ENCODE measurements around the gene OR14J1. TPM values are rescaled to one million over a fixed set of nuclear protein-coding genes. Genes with fewer than 3 reads are reported as not detected.

OR14J1 gene
- total and polyA plus RNA-seq, 2 experiments from 2014 or later, result not detected

DNA sequence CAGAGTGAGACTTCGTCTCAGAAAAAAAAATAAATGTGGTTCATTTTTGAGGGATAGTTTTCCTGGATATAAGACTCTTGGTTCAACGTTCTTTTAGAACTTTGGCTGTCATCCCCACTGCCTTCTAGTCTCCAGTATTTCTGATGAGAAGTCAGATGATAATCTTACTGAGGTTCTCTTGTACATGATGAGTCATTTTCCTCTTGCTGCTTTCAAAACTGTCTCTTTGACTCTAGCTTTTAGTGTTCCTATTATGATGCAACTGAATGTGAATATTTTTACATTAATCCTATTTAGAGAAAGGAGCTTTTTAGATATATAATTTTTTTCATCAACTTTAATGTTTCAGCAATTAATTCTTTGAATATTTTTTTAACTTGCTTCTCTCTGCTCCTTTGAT is 46.0 kb upstream of the OR14J1 start:
- Mint-ChIP-seq H3K4me3 (no peak overlapping the region), H3K4me1 (no peaks in the 10 kb centered on the region; the same call in 2 of the 3 replicates), H3K9me3 (peaks cover 12% of the 10 kb centered on the region), H3K27ac (no peak overlapping the region), H3K27me3 (ENCODE audit: insufficient read depth, low read depth, poor library complexity) (peaks cover 4% of the 10 kb centered on the region), H3K36me3 (ENCODE audit: low read depth) (peaks cover 8% of the 10 kb centered on the region; the same call in 2 of the 3 replicates)
- no peaks in the 10 kb centered on the region for H3K27me3 ChIP-seq (ENCODE audit: insufficient read depth)
- no peak overlapping the region for H2AFZ ChIP-seq
- no peaks in the 10 kb centered on the region; the same call in 1 of the 2 replicates for H3K9me2 ChIP-seq (ENCODE audit: insufficient read depth)
- no peaks in the 10 kb centered on the region for H4K20me1 ChIP-seq (replicated peaks; ENCODE audit: insufficient read depth)
- TF ChIP-seq, protein P1, sequence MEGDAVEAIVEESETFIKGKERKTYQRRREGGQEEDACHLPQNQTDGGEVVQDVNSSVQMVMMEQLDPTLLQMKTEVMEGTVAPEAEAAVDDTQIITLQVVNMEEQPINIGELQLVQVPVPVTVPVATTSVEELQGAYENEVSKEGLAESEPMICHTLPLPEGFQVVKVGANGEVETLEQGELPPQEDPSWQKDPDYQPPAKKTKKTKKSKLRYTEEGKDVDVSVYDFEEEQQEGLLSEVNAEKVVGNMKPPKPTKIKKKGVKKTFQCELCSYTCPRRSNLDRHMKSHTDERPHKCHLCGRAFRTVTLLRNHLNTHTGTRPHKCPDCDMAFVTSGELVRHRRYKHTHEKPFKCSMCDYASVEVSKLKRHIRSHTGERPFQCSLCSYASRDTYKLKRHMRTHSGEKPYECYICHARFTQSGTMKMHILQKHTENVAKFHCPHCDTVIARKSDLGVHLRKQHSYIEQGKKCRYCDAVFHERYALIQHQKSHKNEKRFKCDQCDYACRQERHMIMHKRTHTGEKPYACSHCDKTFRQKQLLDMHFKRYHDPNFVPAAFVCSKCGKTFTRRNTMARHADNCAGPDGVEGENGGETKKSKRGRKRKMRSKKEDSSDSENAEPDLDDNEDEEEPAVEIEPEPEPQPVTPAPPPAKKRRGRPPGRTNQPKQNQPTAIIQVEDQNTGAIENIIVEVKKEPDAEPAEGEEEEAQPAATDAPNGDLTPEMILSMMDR (conservative IDR thresholded peaks at IDR 0.05; ENCODE audit: low read depth in 2 of 2), result no peak
- TF ChIP-seq NANOG (IDR thresholded peaks at IDR 0.05; ENCODE audit: borderline replicate concordance) (no peak), JUNB (IDR thresholded peaks at IDR 0.05; ENCODE audit: unreplicated experiment) (no peak), EZH2phosphoT487 (IDR thresholded peaks at IDR 0.05; ENCODE audit: unreplicated experiment) (no peak), ZNF331 (CRISPR knock-in tag; IDR thresholded peaks at IDR 0.05; ENCODE audit: low read depth) (no peak), POLR2AphosphoS5 (IDR thresholded peaks at IDR 0.05; ENCODE audit: low read depth) (no peak), ZNF114 (CRISPR knock-in tag; IDR thresholded peaks at IDR 0.05) (no peak), CREB1 (CRISPR knock-in tag; IDR thresholded peaks at IDR 0.05; ENCODE audit: low read depth) (no peak), STAT1 (IDR thresholded peaks at IDR 0.05; ENCODE audit: unreplicated experiment) (no peak), EZH2 (IDR thresholded peaks at IDR 0.05; ENCODE audit: low read depth, unreplicated experiment) (no peak)
- TF ChIP-seq, protein P2, sequence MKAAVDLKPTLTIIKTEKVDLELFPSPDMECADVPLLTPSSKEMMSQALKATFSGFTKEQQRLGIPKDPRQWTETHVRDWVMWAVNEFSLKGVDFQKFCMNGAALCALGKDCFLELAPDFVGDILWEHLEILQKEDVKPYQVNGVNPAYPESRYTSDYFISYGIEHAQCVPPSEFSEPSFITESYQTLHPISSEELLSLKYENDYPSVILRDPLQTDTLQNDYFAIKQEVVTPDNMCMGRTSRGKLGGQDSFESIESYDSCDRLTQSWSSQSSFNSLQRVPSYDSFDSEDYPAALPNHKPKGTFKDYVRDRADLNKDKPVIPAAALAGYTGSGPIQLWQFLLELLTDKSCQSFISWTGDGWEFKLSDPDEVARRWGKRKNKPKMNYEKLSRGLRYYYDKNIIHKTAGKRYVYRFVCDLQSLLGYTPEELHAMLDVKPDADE (IDR thresholded peaks at IDR 0.05), result no peak
- TF ChIP-seq, protein P3, sequence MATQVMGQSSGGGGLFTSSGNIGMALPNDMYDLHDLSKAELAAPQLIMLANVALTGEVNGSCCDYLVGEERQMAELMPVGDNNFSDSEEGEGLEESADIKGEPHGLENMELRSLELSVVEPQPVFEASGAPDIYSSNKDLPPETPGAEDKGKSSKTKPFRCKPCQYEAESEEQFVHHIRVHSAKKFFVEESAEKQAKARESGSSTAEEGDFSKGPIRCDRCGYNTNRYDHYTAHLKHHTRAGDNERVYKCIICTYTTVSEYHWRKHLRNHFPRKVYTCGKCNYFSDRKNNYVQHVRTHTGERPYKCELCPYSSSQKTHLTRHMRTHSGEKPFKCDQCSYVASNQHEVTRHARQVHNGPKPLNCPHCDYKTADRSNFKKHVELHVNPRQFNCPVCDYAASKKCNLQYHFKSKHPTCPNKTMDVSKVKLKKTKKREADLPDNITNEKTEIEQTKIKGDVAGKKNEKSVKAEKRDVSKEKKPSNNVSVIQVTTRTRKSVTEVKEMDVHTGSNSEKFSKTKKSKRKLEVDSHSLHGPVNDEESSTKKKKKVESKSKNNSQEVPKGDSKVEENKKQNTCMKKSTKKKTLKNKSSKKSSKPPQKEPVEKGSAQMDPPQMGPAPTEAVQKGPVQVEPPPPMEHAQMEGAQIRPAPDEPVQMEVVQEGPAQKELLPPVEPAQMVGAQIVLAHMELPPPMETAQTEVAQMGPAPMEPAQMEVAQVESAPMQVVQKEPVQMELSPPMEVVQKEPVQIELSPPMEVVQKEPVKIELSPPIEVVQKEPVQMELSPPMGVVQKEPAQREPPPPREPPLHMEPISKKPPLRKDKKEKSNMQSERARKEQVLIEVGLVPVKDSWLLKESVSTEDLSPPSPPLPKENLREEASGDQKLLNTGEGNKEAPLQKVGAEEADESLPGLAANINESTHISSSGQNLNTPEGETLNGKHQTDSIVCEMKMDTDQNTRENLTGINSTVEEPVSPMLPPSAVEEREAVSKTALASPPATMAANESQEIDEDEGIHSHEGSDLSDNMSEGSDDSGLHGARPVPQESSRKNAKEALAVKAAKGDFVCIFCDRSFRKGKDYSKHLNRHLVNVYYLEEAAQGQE (IDR thresholded peaks at IDR 0.05; ENCODE audit: unreplicated experiment), result no peak
- TF ChIP-seq, protein P4, sequence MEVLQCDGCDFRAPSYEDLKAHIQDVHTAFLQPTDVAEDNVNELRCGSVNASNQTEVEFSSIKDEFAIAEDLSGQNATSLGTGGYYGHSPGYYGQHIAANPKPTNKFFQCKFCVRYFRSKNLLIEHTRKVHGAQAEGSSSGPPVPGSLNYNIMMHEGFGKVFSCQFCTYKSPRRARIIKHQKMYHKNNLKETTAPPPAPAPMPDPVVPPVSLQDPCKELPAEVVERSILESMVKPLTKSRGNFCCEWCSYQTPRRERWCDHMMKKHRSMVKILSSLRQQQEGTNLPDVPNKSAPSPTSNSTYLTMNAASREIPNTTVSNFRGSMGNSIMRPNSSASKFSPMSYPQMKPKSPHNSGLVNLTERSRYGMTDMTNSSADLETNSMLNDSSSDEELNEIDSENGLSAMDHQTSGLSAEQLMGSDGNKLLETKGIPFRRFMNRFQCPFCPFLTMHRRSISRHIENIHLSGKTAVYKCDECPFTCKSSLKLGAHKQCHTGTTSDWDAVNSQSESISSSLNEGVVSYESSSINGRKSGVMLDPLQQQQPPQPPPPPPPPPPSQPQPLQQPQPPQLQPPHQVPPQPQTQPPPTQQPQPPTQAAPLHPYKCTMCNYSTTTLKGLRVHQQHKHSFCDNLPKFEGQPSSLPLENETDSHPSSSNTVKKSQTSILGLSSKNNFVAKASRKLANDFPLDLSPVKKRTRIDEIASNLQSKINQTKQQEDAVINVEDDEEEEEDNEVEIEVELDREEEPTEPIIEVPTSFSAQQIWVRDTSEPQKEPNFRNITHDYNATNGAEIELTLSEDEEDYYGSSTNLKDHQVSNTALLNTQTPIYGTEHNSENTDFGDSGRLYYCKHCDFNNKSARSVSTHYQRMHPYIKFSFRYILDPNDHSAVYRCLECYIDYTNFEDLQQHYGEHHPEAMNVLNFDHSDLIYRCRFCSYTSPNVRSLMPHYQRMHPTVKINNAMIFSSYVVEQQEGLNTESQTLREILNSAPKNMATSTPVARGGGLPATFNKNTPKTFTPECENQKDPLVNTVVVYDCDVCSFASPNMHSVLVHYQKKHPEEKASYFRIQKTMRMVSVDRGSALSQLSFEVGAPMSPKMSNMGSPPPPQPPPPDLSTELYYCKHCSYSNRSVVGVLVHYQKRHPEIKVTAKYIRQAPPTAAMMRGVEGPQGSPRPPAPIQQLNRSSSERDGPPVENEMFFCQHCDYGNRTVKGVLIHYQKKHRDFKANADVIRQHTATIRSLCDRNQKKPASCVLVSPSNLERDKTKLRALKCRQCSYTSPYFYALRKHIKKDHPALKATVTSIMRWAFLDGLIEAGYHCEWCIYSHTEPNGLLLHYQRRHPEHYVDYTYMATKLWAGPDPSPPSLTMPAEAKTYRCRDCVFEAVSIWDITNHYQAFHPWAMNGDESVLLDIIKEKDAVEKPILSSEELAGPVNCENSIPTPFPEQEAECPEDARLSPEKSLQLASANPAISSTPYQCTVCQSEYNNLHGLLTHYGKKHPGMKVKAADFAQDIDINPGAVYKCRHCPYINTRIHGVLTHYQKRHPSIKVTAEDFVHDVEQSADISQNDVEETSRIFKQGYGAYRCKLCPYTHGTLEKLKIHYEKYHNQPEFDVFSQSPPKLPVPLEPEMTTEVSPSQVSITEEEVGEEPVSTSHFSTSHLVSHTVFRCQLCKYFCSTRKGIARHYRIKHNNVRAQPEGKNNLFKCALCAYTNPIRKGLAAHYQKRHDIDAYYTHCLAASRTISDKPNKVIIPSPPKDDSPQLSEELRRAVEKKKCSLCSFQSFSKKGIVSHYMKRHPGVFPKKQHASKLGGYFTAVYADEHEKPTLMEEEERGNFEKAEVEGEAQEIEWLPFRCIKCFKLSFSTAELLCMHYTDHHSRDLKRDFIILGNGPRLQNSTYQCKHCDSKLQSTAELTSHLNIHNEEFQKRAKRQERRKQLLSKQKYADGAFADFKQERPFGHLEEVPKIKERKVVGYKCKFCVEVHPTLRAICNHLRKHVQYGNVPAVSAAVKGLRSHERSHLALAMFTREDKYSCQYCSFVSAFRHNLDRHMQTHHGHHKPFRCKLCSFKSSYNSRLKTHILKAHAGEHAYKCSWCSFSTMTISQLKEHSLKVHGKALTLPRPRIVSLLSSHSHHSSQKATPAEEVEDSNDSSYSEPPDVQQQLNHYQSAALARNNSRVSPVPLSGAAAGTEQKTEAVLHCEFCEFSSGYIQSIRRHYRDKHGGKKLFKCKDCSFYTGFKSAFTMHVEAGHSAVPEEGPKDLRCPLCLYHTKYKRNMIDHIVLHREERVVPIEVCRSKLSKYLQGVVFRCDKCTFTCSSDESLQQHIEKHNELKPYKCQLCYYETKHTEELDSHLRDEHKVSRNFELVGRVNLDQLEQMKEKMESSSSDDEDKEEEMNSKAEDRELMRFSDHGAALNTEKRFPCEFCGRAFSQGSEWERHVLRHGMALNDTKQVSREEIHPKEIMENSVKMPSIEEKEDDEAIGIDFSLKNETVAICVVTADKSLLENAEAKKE (CRISPR knock-in tag; IDR thresholded peaks at IDR 0.05), result no peak
- ATAC-seq (no peak), DNase-seq (ENCODE audit: low spot score) (no peak)
- no peaks in the 10 kb centered on the region for H3K79me2 ChIP-seq (replicated peaks; ENCODE audit: insufficient read depth)
- H3K36me3 ChIP-seq (ENCODE audit: insufficient read depth), result no peaks in the 10 kb centered on the region
- 0 out of 2 replicates have a peak, but pooled peaks cover 3% of the 10 kb centered on the region for H3K4me1 ChIP-seq (ENCODE audit: insufficient read depth)
- no peak overlapping the region for H3K4me3 ChIP-seq
- H3F3A ChIP-seq (replicated peaks; ENCODE audit: low read depth), result no peaks in the 10 kb centered on the region
- no peak overlapping the region for H3K4me2 ChIP-seq
- no peak overlapping the region for H3K27ac ChIP-seq (ENCODE audit: low read depth)
